ENCODE measurements around the gene SGCD. TPM values are rescaled to one million over a fixed set of nuclear protein-coding genes. Genes with fewer than 3 reads are reported as not detected.

Gene SGCD
- polyA plus RNA-seq, 1 of the 3 experiments (the other 2 are of a cell fraction), result 0.87 TPM

- no peak for DNase-seq
- no peak overlapping the region for H3K4me3 ChIP-seq (ENCODE audit: low read depth in 2 of 2, low read length in 1 of 2)
- no peaks in the 10 kb centered on the region for H4K20me1 ChIP-seq (ENCODE audit: insufficient read depth)
- H3K9ac ChIP-seq, result no peak overlapping the region
- no peak overlapping the region for H2AFZ ChIP-seq (ENCODE audit: low read depth)
- TF ChIP-seq FOSL2 (IDR thresholded peaks at IDR 0.05; ENCODE audit: borderline replicate concordance, low read depth), result no peak
- no peak for TF ChIP-seq TAF1 (IDR thresholded peaks at IDR 0.05; ENCODE audit: borderline replicate concordance, low read depth, low read length)
- ChIA-PET POLR2A (no interaction called here), CTCF (no interaction called here)
- H3K27me3 ChIP-seq (ENCODE audit: insufficient read depth), result no peaks in the 10 kb centered on the region
- no peak overlapping the region for H3K27ac ChIP-seq (ENCODE audit: low read depth in 2 of 2, low read length in 1 of 2)
- 62% methylated on average over 7 of the region's 7 CpGs for WGBS (ENCODE audit: low lambda C conversion rate)
- H3K79me2 ChIP-seq (ENCODE audit: insufficient read depth), result no peaks in the 10 kb centered on the region; the same call in 1 of the 2 replicates
- no peaks in the 10 kb centered on the region for H3K9me3 ChIP-seq
- no peaks in the 10 kb centered on the region for H3K9me2 ChIP-seq
- H3K36me3 ChIP-seq (replicated peaks in 1 of 2; ENCODE audit: control insufficient read depth in 1 of 2, insufficient read depth in 2 of 2, low read length in 1 of 2), result no peaks in the 10 kb centered on the region
- H3K4me1 ChIP-seq (ENCODE audit: control insufficient read depth in 1 of 2, insufficient read depth in 2 of 2, low read depth in 1 of 2, low read length in 1 of 2), result peaks cover 0 to 5% of the 10 kb centered on the region in 2 experiments; a peak in 1 of 4 replicates
- H3F3A ChIP-seq (replicated peaks; ENCODE audit: insufficient read depth), result no peaks in the 10 kb centered on the region
- H3K4me2 ChIP-seq, result no peak overlapping the region
These were observed 3.3 kb downstream of the SGCD start for GRCh38 chr5:156330141-156330870.

GRCh38 chr5:156331181-156331580 is 4.2 kb downstream of the SGCD start:
- H3K4me2 ChIP-seq, result no peak overlapping the region
- no peaks in the 10 kb centered on the region for H3K9me2 ChIP-seq
- H3K4me1 ChIP-seq (ENCODE audit: control insufficient read depth in 1 of 2, insufficient read depth in 2 of 2, low read depth in 1 of 2, low read length in 1 of 2), result peaks cover 0 to 5% of the 10 kb centered on the region in 2 experiments; a peak in 1 of 4 replicates
- no peak overlapping the region for H3K9ac ChIP-seq
- DNase-seq, result no peak
- no peaks in the 10 kb centered on the region for H3K9me3 ChIP-seq
- H3K27ac ChIP-seq (ENCODE audit: low read depth in 2 of 2, low read length in 1 of 2), result no peak overlapping the region
- no peak overlapping the region for H2AFZ ChIP-seq (ENCODE audit: low read depth)
- POLR2A ChIA-PET, result no interaction called here
- no peak overlapping the region for H3K4me3 ChIP-seq (ENCODE audit: low read depth in 2 of 2, low read length in 1 of 2)
- CTCF ChIA-PET, result no interaction called here
- WGBS (ENCODE audit: low lambda C conversion rate), result 38% methylated on average over 1 of the region's 1 CpG
- no peaks in the 10 kb centered on the region for H4K20me1 ChIP-seq (ENCODE audit: insufficient read depth)
- no peaks in the 10 kb centered on the region; the same call in 1 of the 2 replicates for H3K79me2 ChIP-seq (ENCODE audit: insufficient read depth)
- no peaks in the 10 kb centered on the region for H3K36me3 ChIP-seq (replicated peaks in 1 of 2; ENCODE audit: control insufficient read depth in 1 of 2, insufficient read depth in 2 of 2, low read length in 1 of 2)
- no peaks in the 10 kb centered on the region for H3K27me3 ChIP-seq (ENCODE audit: insufficient read depth)
- no peaks in the 10 kb centered on the region for H3F3A ChIP-seq (replicated peaks; ENCODE audit: insufficient read depth)
- no peak for TF ChIP-seq REST (IDR thresholded peaks at IDR 0.05; ENCODE audit: low read depth, low read length)
- TF ChIP-seq POLR2AphosphoS5 (IDR thresholded peaks at IDR 0.05; ENCODE audit: low read depth, low read length), result no peak
- TF ChIP-seq SIN3A (IDR thresholded peaks at IDR 0.05; ENCODE audit: borderline replicate concordance, low read depth, low read length), result no peak
- TF ChIP-seq FOXM1 (IDR thresholded peaks at IDR 0.05; ENCODE audit: low read depth), result no peak
- no peak for TF ChIP-seq ZBTB33 (IDR thresholded peaks at IDR 0.05; ENCODE audit: borderline replicate concordance, low read depth)
- no peak for TF ChIP-seq RAD21 (IDR thresholded peaks at IDR 0.05; ENCODE audit: low read length)
- TF ChIP-seq FOXJ3 (CRISPR knock-in tag; IDR thresholded peaks at IDR 0.05), result no peak
- TF ChIP-seq NFIC (IDR thresholded peaks at IDR 0.05; ENCODE audit: borderline replicate concordance), result no peak
- TF ChIP-seq YY1 (IDR thresholded peaks at IDR 0.05; ENCODE audit: low read depth), result no peak
- no peak for TF ChIP-seq EZH2phosphoT487 (IDR thresholded peaks at IDR 0.05; ENCODE audit: borderline replicate concordance, low read depth)
- no peak for TF ChIP-seq CTCF (IDR thresholded peaks at IDR 0.05)
- no peak for TF ChIP-seq TAF1 (IDR thresholded peaks at IDR 0.05; ENCODE audit: borderline replicate concordance, low read depth, low read length)
- no peak for TF ChIP-seq USF1 (IDR thresholded peaks at IDR 0.05; ENCODE audit: borderline replicate concordance, low read depth)
- no peak for TF ChIP-seq TCF12 (IDR thresholded peaks at IDR 0.05)
- TF ChIP-seq GABPA (IDR thresholded peaks at IDR 0.05; ENCODE audit: low read depth), result no peak
- TF ChIP-seq MXI1 (IDR thresholded peaks at IDR 0.05; ENCODE audit: low read depth, low read length), result no peak

Data from SK-N-SH (cell line).